ENCODE data around the gene SIX2. TPM values are rescaled to one million over a fixed set of nuclear protein-coding genes. Genes with fewer than 3 reads are reported as not detected.

Gene SIX2
- total and polyA plus RNA-seq, 2 of the 8 experiments (the other 6 are each of a cell fraction or from before 2014, with no cell fraction given): 0.47 to 1.0 TPM

GRCh38 chr2:45007961-45008295 is 1.3 kb downstream of the SIX2 start:
- Histone ChIP-seq H3K14ac (ENCODE audit: insufficient read length) (no peak overlapping the region), H3K79me1 (ENCODE audit: low read depth, low read length) (no peaks in the 10 kb centered on the region), H4K5ac (ENCODE audit: insufficient read length, low read depth, low read length) (no peak overlapping the region), H2AFZ (ENCODE audit: low read length) (no peak overlapping the region), H3K36me3 (ENCODE audit: control insufficient read depth in 2 of 4, insufficient read depth in 4 of 4, low read length in 3 of 4) (peaks cover 0 to 19% (median 0%) of the 10 kb centered on the region in 4 experiments; a peak in 1 of 8 replicates), H3K79me2 (ENCODE audit: control insufficient read depth in 1 of 2, insufficient read depth in 2 of 2, low read length in 2 of 2) (no peaks in the 10 kb centered on the region), H2BK120ac (replicated peaks; ENCODE audit: low read depth, low read length) (no peak overlapping the region), H3K27ac (ENCODE audit: low read depth, low read length) (no peak overlapping the region), H3K4ac (replicated peaks; ENCODE audit: insufficient read length, low read depth, low read length) (no peak overlapping the region), H3K23ac (ENCODE audit: insufficient read length) (no peak overlapping the region), H3K4me3 (ENCODE audit: extremely low read depth in 1 of 4, insufficient read depth in 2 of 4, low read depth in 3 of 4, low read length in 4 of 4) (peak overlapping the region in 1 of 4 experiments; percentile 64; a peak in 3 of 8 replicates), H2AK5ac (ENCODE audit: low read depth, low read length) (no peak overlapping the region), H3K9ac (replicated peaks in 1 of 4; ENCODE audit: extremely low read depth in 1 of 4, low read depth in 3 of 4, low read length in 3 of 4) (no peak overlapping the region), H3K23me2 (ENCODE audit: low read depth, low read length) (peaks cover 13% of the 10 kb centered on the region; the same call in 1 of the 2 replicates), H4K20me1 (replicated peaks in 1 of 2; ENCODE audit: control insufficient read depth in 1 of 2, insufficient read depth in 2 of 2, low read length in 2 of 2) (peaks cover 6 to 36% of the 10 kb centered on the region in 2 experiments), H4K8ac (ENCODE audit: extremely low read depth, insufficient read depth, low read length) (no peak overlapping the region), H2BK20ac (ENCODE audit: low read length) (no peak overlapping the region), H3K56ac (replicated peaks; ENCODE audit: insufficient read length, low read depth, low read length) (no peak overlapping the region), H3K18ac (ENCODE audit: extremely low read depth, low read length) (0 out of 2 replicates have a peak overlapping the region, but pooled peaks have one; percentile 5), H4K91ac (replicated peaks; ENCODE audit: insufficient read length, low read length) (no peak overlapping the region), H2BK12ac (ENCODE audit: low read depth, low read length) (no peak overlapping the region), H3K4me1 (replicated peaks in 1 of 4; ENCODE audit: control insufficient read depth in 3 of 4, insufficient read depth in 4 of 4, low read length in 3 of 4) (peaks cover 0 to 35% (median 17%) of the 10 kb centered on the region in 4 experiments; a peak in 5 of 7 replicates), H3K9me3 (ENCODE audit: insufficient read depth in 2 of 2, low read depth in 1 of 2, low read length in 1 of 2) (no peaks in the 10 kb centered on the region), H2BK5ac (ENCODE audit: low read depth, low read length) (no peak overlapping the region), H3K27me3 (replicated peaks in 1 of 4; ENCODE audit: control insufficient read depth in 3 of 4, extremely low read depth in 1 of 4, insufficient read depth in 3 of 4, low read length in 3 of 4) (peaks cover 84 to 92% (median 89%) of the 10 kb centered on the region in 4 experiments), H3K4me2 (ENCODE audit: insufficient read depth in 1 of 2, low read depth in 2 of 2, low read length in 2 of 2) (peak overlapping the region; percentile 69 to 85; a peak in 2 of 4 replicates), H2BK15ac (ENCODE audit: low read length) (no peak overlapping the region)
- POLR2A ChIA-PET (ENCODE audit: partially characterized antibody): interaction anchor here (0.8 to 3.0 kb wide), 4 partner anchors 10 to 84 kb away, joined by 3 to 9 read pairs (median 3); no protein-coding TSS in a partner anchor
- CTCF ChIA-PET (ENCODE audit: partially characterized antibody): interaction anchor here (0.9 to 3.3 kb wide), 3 partner anchors 14 to 487 kb away, joined by 3 to 17 read pairs (median 13); no protein-coding TSS in a partner anchor
- FAIRE-seq (no peak), DNase-seq (ENCODE audit: low read depth in 1 of 2, low spot score in 2 of 2) (peak in 1 of 2 experiments; percentile 52)
- TF ChIP-seq NANOG (IDR thresholded peaks at IDR 0.05; ENCODE audit: insufficient read depth, low read depth, low read length, poor library complexity, severe bottlenecking) (no peak), RNF2 (IDR thresholded peaks at IDR 0.05; ENCODE audit: borderline replicate concordance, low read depth, low read length, missing control alignments, poor library complexity, severe bottlenecking) (peak; percentile 85)
- WGBS, 2 experiments (ENCODE audit: extremely low coverage in 1 of 2, insufficient coverage in 1 of 2, insufficient read length in 1 of 2, insufficient replicate concordance in 2 of 2, low coverage in 1 of 2, low lambda C conversion rate in 2 of 2, missing lambda C conversion rate in 1 of 2): 12% methylated on average over 6 of the region's 6 CpGs; no CpG with 5 or more reads in 1 of the 2 experiments
